ENCODE measurements around the gene ADAMTS10.

- no peak for TF ChIP-seq ATF2 (IDR thresholded peaks at IDR 0.05; ENCODE audit: low read length)
- no peak for TF ChIP-seq ZBTB33 (IDR thresholded peaks at IDR 0.05)
- no peak for TF ChIP-seq ELK1 (IDR thresholded peaks at IDR 0.05; ENCODE audit: low read depth, low read length)
- TF ChIP-seq POLR2A (IDR thresholded peaks at IDR 0.05; ENCODE audit: low read depth, low read length), result no peak
- TF ChIP-seq NRF1 (conservative IDR thresholded peaks at IDR 0.05; ENCODE audit: low read depth, low read length), result no peak
- TF ChIP-seq EP300 (IDR thresholded peaks at IDR 0.05; ENCODE audit: borderline replicate concordance in 1 of 2, control insufficient read depth in 1 of 2, low read depth in 2 of 2, low read length in 2 of 2), result no peak
- no peak for TF ChIP-seq ATF7 (IDR thresholded peaks at IDR 0.05; ENCODE audit: low read depth)
- no peak for TF ChIP-seq EED (IDR thresholded peaks at IDR 0.05; ENCODE audit: low read depth)
- TF ChIP-seq HDAC6 (IDR thresholded peaks at IDR 0.05; ENCODE audit: unreplicated experiment), result no peak
- TF ChIP-seq TCF7 (IDR thresholded peaks at IDR 0.05; ENCODE audit: borderline replicate concordance), result no peak
- no peak for TF ChIP-seq CTCF (IDR thresholded peaks at IDR 0.05 in 2 of 3, conservative IDR thresholded peaks at IDR 0.05 in 1 of 3; ENCODE audit: control insufficient read depth in 2 of 3, extremely low read depth in 1 of 3, insufficient read depth in 1 of 3, low read depth in 3 of 3, low read length in 3 of 3)
- TF ChIP-seq POLR2AphosphoS5 (IDR thresholded peaks at IDR 0.05; ENCODE audit: low read length), result no peak
- TF ChIP-seq JUND (IDR thresholded peaks at IDR 0.05; ENCODE audit: low read depth, low read length), result no peak
Measured at GRCh38 chr19:8607386-8607785, 3.1 kb downstream of the ADAMTS10 start.
